Testis (tissue), 3 donors: ENCODE results near the gene GBP6. TPM values are rescaled to one million over a fixed set of nuclear protein-coding genes. Genes with fewer than 3 reads are reported as not detected.

ENCODE experiments used
- DNase-seq: peaks from one replicate; pipeline ENCODE4 v3.0.0-alpha.2; 2019
- H3K27ac ChIP-seq, 2 donors: fragments of 200-600 bp; sonication (generic); one replicate each; pipeline ENCODE4 v1.5.1; 2019
- H3K27me3 ChIP-seq: fragments of 200-600 bp; sonication (generic); one replicate; pipeline ENCODE4 v1.5.1; 2019
- H3K36me3 ChIP-seq: fragments of 200-600 bp; sonication (generic); one replicate; pipeline ENCODE4 v1.5.1; 2017; ENCODE audit warnings: low read depth; ENCODE audit errors: missing control alignments
- H3K4me1 ChIP-seq: fragments of 200-600 bp; sonication (generic); one replicate; pipeline ENCODE4 v1.5.1; 2019
- H3K4me3 ChIP-seq, 2 donors: fragments of 200-600 bp; sonication (generic); one replicate each; pipeline ENCODE4 v1.5.1; 2017 to 2019
- H3K9me3 ChIP-seq: fragments of 200-600 bp; sonication (generic); one replicate; pipeline ENCODE4 v1.5.1; 2017
- CTCF ChIP-seq, 3 experiments: fragments of 450-650 bp in 2 of 3; fragments of 200-600 bp in 1 of 3; sonication (generic) in 1 of 3; IDR thresholded peaks; one replicate each; pipeline ENCODE4 v1.5.1; 2016 to 2019; ENCODE audit warnings: antibody characterized with exemption in 3 of 3, mild to moderate bottlenecking in 2 of 3, moderate library complexity in 1 of 3
- POLR2A ChIP-seq: fragments of 450-650 bp; IDR thresholded peaks from one replicate; pipeline ENCODE4 v1.6.1; 2017; ENCODE audit warnings: antibody characterized with exemption, mild to moderate bottlenecking, moderate library complexity
- WGBS, 2 donors: methylation state at CpG; one replicate each; pipeline ENCODE4 v1.1.5; 2018; 5-methylcytosine and 5-hydroxymethylcytosine counted together
- intact Hi-C: fragments of 100-400 bp; cut with DNase I; formaldehyde crosslinking; loops from one replicate; pipeline ENCODE4 v1.15.1; 2023; ENCODE audit warnings: low total_unique reads
- polyA plus RNA-seq: library from polyadenylated mRNA; stranded (reverse); fragments of 350-450 nt; fragmentation: Illumina TruSeq; extraction: RNeasy Lipid Tissue Mini Kit (QIAGEN cat#74804); gene quantifications from one replicate; pipeline ENCODE4 v1.2.3, GENCODE V29; 2014; ENCODE audit warnings: low read depth, low replicate concordance; ENCODE audit not compliant: insufficient read depth
- total RNA-seq, 2 donors: library from RNA; depleted of rRNA; stranded (reverse); fragments of >200 nt; gene quantifications; one replicate each; pipeline ENCODE4 v1.2.3, GENCODE V29; 2016

GBP6 gene
- total and polyA plus RNA-seq, 3 donors from 2014 or later = 0.24 to 0.26 (median 0.25) TPM

DNA sequence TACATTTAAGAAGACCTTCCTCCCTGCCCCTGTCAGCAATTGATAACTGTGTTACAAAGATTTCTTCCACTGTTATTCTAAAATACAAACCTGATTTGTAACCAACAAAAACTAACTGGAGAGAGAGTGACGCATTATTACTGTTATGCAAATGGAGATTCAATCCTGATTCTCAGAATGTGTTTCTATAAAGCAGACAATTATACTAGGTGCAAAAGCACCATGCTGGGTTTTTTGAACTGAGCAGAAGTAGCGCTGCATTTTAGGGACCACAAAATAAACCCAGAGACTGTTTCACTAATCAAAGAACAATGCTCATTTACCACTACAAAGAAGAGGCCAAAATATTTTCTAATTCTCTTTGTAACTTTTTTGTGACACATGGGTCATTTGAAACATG is 13.6 kb upstream of the GBP6 start:
- H3K36me3 ChIP-seq = no peaks in the 10 kb centered on the region
- no peak overlapping the region for H3K4me3 ChIP-seq
- H3K27me3 ChIP-seq = no peaks in the 10 kb centered on the region
- DNase-seq = no peak
- H3K27ac ChIP-seq = no peak overlapping the region
- WGBS, 2 donors = 72 to 84% methylated on average over 2 of the region's 2 CpGs
- no peaks in the 10 kb centered on the region for H3K4me1 ChIP-seq
- H3K9me3 ChIP-seq = no peaks in the 10 kb centered on the region
- intact Hi-C loops = no loop called here
- TF ChIP-seq POLR2A = no peak
- no peak for TF ChIP-seq CTCF (IDR thresholded peaks at IDR 0.05)

GRCh38 chr1:89351597-89352311 is 12.1 kb upstream of the GBP6 start:
- no peak overlapping the region for H3K4me3 ChIP-seq
- intact Hi-C loops = no loop called here
- H3K36me3 ChIP-seq = no peaks in the 10 kb centered on the region
- DNase-seq = no peak
- H3K4me1 ChIP-seq = no peaks in the 10 kb centered on the region
- no peaks in the 10 kb centered on the region for H3K9me3 ChIP-seq
- TF ChIP-seq POLR2A (no peak), CTCF (IDR thresholded peaks at IDR 0.05) (no peak)
- H3K27me3 ChIP-seq = no peaks in the 10 kb centered on the region
- WGBS, 2 donors = 41 to 90% methylated on average over 1 of the region's 1 CpG
- no peak overlapping the region for H3K27ac ChIP-seq

- Histone ChIP-seq H3K27me3 (no peaks in the 10 kb centered on the region), H3K27ac (no peak overlapping the region), H3K4me1 (no peaks in the 10 kb centered on the region), H3K4me3 (no peak overlapping the region), H3K9me3 (no peaks in the 10 kb centered on the region), H3K36me3 (no peaks in the 10 kb centered on the region)
- TF ChIP-seq CTCF (IDR thresholded peaks at IDR 0.05) = no peak
- no peak for TF ChIP-seq POLR2A
- intact Hi-C loops = no loop called here
- no peak for DNase-seq
- 92 to 93% methylated on average over 2 of the region's 2 CpGs for WGBS, 2 donors
These were observed 11.4 kb upstream of the GBP6 start for GRCh38 chr1:89352421-89352820.

GRCh38 chr1:89354205-89354604 is 9.7 kb upstream of the GBP6 start:
- intact Hi-C loops = no loop called here
- no peaks in the 10 kb centered on the region for H3K9me3 ChIP-seq
- no peak overlapping the region for H3K27ac ChIP-seq
- no peak for DNase-seq
- H3K4me3 ChIP-seq = no peak overlapping the region
- TF ChIP-seq POLR2A = no peak
- no peak for TF ChIP-seq CTCF (IDR thresholded peaks at IDR 0.05)
- 68 to 90% methylated on average over 3 of the region's 3 CpGs for WGBS, 2 donors
- no peaks in the 10 kb centered on the region for H3K4me1 ChIP-seq
- no peaks in the 10 kb centered on the region for H3K36me3 ChIP-seq
- no peaks in the 10 kb centered on the region for H3K27me3 ChIP-seq

DNA sequence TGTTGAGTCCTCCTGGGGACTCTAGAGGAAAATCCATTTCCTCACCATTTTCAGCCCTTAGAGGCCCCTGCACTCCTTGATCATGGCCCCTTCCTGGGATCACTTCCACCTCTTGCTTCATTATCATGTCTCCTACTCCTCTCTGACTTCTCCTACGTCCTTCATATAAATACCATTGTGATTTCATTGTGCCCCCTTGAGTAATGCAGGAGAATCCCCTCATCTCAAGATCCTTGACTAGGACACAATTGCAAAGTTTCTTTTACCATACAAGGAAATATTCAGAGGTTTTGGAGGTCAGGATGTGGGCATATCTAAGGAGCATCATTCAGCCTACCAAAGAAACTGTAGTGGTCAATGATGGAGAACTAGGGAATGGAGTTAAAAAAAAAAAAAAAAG is 8.8 kb upstream of the GBP6 start:
- H3K27ac ChIP-seq = no peak overlapping the region
- H3K9me3 ChIP-seq = no peaks in the 10 kb centered on the region
- no peaks in the 10 kb centered on the region for H3K4me1 ChIP-seq
- DNase-seq = no peak
- intact Hi-C loops = no loop called here
- no peak for TF ChIP-seq CTCF (IDR thresholded peaks at IDR 0.05)
- H3K4me3 ChIP-seq = no peak overlapping the region
- H3K27me3 ChIP-seq = no peaks in the 10 kb centered on the region
- H3K36me3 ChIP-seq = no peaks in the 10 kb centered on the region
- 71 to 100% methylated on average over 1 of the region's 1 CpG for WGBS, 2 donors
